DND-41 (cell line): ENCODE results near the gene SNRPF.

Source experiments
- ATAC-seq: fragments of 200-7000 bp; cut with Tn5 transposase; 3 replicates; pipeline ENCODE4 v1.9.1; 2021; ENCODE audit warnings: low read depth; ENCODE audit not compliant: insufficient read depth
- DNase-seq: peaks from one replicate; pipeline ENCODE4 v3.0.0-alpha.2; 2020
- H2AFZ ChIP-seq: 2 replicates; pipeline ENCODE4 v1.6.0; 2012; ENCODE audit warnings: low read depth, low read length
- H3K27ac ChIP-seq: 2 replicates; pipeline ENCODE4 v1.5.1; 2012; ENCODE audit warnings: low read length, inconsistent platforms
- H3K27me3 ChIP-seq: fragments of 200-600 bp; sonication (generic); 2 replicates; pipeline ENCODE4 v1.6.0; 2012; ENCODE audit warnings: low read length, mild to moderate bottlenecking, inconsistent platforms; ENCODE audit not compliant: insufficient read depth, poor library complexity
- H3K36me3 ChIP-seq: 2 replicates; pipeline ENCODE4 v1.5.1; 2012; ENCODE audit warnings: low read length, inconsistent platforms; ENCODE audit not compliant: insufficient read depth
- H3K4me1 ChIP-seq: 2 replicates; pipeline ENCODE4 v1.5.1; 2012; ENCODE audit warnings: mild to moderate bottlenecking, low read length; ENCODE audit not compliant: insufficient read depth
- H3K4me2 ChIP-seq: 2 replicates; pipeline ENCODE4 v1.6.0; 2012; ENCODE audit warnings: mild to moderate bottlenecking, moderate library complexity, low read length, inconsistent platforms; ENCODE audit not compliant: insufficient read depth
- H3K4me3 ChIP-seq, 2 experiments: fragments of 200-600 bp in 1 of 2; shearing (Covaris generic) in 1 of 2; 2 replicates each; pipeline ENCODE4 v1.5.1; 2012 to 2016; ENCODE audit warnings: inconsistent platforms in 2 of 2, low read length in 2 of 2, mild to moderate bottlenecking in 2 of 2, low read depth in 1 of 2, moderate library complexity in 1 of 2
- H3K79me2 ChIP-seq: 2 replicates; pipeline ENCODE4 v1.6.0; 2012; ENCODE audit warnings: low read length, inconsistent platforms; ENCODE audit not compliant: insufficient read depth
- H3K9ac ChIP-seq: 2 replicates; pipeline ENCODE4 v1.6.0; 2012; ENCODE audit warnings: low read depth, mild to moderate bottlenecking, inconsistent platforms, low read length, moderate library complexity
- H3K9me3 ChIP-seq: 2 replicates; pipeline ENCODE4 v1.5.1; 2012; ENCODE audit warnings: low read length, moderate library complexity, mild to moderate bottlenecking, inconsistent platforms; ENCODE audit not compliant: insufficient read depth, severe bottlenecking
- H4K20me1 ChIP-seq: 2 replicates; pipeline ENCODE4 v1.6.0; 2012; ENCODE audit warnings: low read length; ENCODE audit not compliant: insufficient read depth
- EZH2 ChIP-seq: IDR thresholded peaks from 3 replicates; pipeline ENCODE4 v1.6.1; 2012; ENCODE audit warnings: borderline replicate concordance, low read depth, mild to moderate bottlenecking, moderate library complexity, low read length, inconsistent platforms; ENCODE audit not compliant: severe bottlenecking
- TF ChIP-seq, protein P1 (sequence below): IDR thresholded peaks from 2 replicates; pipeline ENCODE4 v1.5.1; 2012; ENCODE audit warnings: borderline replicate concordance, low read length, moderate library complexity, mild to moderate bottlenecking; ENCODE audit not compliant: poor library complexity, severe bottlenecking; ENCODE audit errors: extremely low read depth

Gene SNRPF

DNA sequence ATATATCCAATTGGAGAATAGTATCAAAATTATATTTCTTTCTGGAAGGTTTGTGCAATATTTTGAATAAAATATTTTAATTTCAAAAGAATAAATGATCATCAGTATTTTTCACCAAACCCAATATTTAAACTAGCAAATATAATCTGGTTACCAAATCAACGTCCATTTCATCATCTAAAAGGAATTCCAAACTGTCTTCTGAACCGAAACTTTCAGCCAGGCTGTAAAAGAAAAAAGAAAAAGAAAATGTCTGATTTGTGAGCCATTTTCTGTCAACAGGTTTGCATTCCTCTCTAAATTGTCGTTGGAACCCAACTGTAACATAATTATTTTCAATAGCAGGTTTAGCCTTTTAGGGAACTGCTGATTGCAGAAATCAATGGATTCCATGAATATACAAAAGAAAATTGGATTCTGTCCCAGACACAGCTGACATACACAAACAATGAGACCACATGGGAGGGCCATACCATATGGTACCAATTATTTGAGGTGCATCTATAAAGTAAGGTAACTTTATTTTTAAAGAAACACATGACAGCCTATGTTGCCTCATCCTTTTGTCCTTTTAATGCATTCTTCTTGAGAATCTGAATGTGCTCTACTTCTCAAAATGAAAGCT, 22.7 kb downstream of the SNRPF start:
- Histone ChIP-seq H3K9ac (no peak overlapping the region), H3K27me3 (no peaks in the 10 kb centered on the region)

DNA sequence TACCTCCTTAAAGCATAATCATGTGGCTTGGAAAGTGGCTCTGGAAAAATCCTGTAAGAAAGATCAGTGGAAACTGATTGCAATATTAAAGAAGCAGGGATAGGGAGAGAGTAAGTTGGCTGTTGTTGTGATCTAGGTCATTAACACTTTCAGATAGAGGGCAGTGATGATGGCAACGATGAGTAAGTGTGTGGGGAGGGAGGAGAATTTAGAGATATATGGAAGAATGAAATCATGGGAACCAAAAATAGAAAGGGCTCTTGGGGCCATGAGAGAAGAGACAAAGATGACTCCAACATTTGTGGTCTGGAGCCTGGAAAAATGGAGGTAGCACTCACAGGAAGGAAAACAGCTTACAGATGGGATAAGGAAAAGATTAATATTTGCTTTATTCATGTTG, 23.3 kb downstream of the SNRPF start:
- H2AFZ ChIP-seq, result no peak overlapping the region
- no peaks in the 10 kb centered on the region for H3K27me3 ChIP-seq
- H3K4me2 ChIP-seq, result no peak overlapping the region
- TF ChIP-seq, protein P1, sequence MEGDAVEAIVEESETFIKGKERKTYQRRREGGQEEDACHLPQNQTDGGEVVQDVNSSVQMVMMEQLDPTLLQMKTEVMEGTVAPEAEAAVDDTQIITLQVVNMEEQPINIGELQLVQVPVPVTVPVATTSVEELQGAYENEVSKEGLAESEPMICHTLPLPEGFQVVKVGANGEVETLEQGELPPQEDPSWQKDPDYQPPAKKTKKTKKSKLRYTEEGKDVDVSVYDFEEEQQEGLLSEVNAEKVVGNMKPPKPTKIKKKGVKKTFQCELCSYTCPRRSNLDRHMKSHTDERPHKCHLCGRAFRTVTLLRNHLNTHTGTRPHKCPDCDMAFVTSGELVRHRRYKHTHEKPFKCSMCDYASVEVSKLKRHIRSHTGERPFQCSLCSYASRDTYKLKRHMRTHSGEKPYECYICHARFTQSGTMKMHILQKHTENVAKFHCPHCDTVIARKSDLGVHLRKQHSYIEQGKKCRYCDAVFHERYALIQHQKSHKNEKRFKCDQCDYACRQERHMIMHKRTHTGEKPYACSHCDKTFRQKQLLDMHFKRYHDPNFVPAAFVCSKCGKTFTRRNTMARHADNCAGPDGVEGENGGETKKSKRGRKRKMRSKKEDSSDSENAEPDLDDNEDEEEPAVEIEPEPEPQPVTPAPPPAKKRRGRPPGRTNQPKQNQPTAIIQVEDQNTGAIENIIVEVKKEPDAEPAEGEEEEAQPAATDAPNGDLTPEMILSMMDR, result no peak
- TF ChIP-seq EZH2, result no peak
- no peaks in the 10 kb centered on the region for H3K4me1 ChIP-seq
- ATAC-seq (no peak), DNase-seq (no peak)
- H3K79me2 ChIP-seq, result no peaks in the 10 kb centered on the region
- H3K36me3 ChIP-seq, result no peaks in the 10 kb centered on the region
- H3K9ac ChIP-seq, result no peak overlapping the region
- no peak overlapping the region for H3K27ac ChIP-seq
- no peaks in the 10 kb centered on the region for H4K20me1 ChIP-seq
- peaks cover 4% of the 10 kb centered on the region for H3K9me3 ChIP-seq
- no peak overlapping the region for H3K4me3 ChIP-seq

More for the DNA sequence above, 22.7 kb downstream of the SNRPF start:
- ATAC-seq (no peak), DNase-seq (no peak)
- Histone ChIP-seq H3K4me2 (no peak overlapping the region), H2AFZ (no peak overlapping the region), H4K20me1 (no peaks in the 10 kb centered on the region), H3K79me2 (no peaks in the 10 kb centered on the region), H3K27ac (no peak overlapping the region), H3K4me1 (no peaks in the 10 kb centered on the region), H3K4me3 (no peak overlapping the region), H3K9me3 (peaks cover 4% of the 10 kb centered on the region), H3K36me3 (no peaks in the 10 kb centered on the region)
- TF ChIP-seq, protein P1, result no peak
- no peak for TF ChIP-seq EZH2

DNA sequence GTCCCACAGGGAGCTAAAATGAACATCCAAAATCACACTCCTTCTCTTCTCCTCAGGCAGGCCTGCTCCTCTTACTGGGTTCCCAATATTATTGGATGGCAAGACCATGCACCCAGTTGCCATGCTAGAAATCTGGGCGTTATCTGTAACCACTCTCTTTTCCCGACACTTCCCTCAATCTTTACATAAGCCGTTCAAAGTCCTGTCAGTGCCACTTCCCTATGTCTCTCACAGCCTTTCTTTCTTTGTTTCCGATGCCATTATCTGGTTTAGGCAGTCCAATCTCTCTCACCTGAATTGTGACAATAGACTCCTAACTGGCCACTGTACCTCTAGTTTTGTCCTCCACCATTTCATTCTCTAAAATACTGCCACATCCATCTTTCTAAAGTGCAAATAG, 24.1 kb downstream of the SNRPF start:
- Histone ChIP-seq H2AFZ (no peak overlapping the region), H3K36me3 (no peaks in the 10 kb centered on the region), H3K9ac (no peak overlapping the region), H4K20me1 (no peaks in the 10 kb centered on the region), H3K79me2 (no peaks in the 10 kb centered on the region), H3K9me3 (peaks cover 4% of the 10 kb centered on the region), H3K27ac (no peak overlapping the region), H3K27me3 (no peaks in the 10 kb centered on the region), H3K4me3 (no peak overlapping the region), H3K4me1 (no peaks in the 10 kb centered on the region), H3K4me2 (no peak overlapping the region)
- no peak for TF ChIP-seq EZH2
- no peak for DNase-seq
- ATAC-seq, result no peak

DNA sequence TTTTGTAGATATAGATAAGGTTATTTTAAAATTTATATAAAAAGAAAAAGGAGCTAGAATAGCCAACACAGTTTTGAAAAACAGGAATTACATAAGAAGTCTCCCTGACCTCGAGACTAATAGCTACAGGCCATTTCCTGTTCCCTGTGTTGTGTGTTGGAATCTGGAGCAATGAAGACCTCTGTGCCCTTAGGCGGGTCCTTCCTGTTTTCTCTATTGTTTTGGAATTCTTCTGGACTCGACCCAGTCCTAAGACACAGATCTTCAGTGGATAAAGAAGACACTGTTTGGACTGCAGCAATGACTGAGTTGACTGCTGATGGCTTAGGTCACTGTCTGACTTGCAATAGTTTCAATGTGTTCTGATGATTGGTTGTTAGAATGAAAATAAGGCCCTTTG, 26.2 kb downstream of the SNRPF start:
- no peak overlapping the region for H3K4me2 ChIP-seq
- no peak for TF ChIP-seq EZH2
- TF ChIP-seq, protein P1, result no peak
- H3K4me3 ChIP-seq, result no peak overlapping the region
- DNase-seq, result no peak
- no peak overlapping the region for H2AFZ ChIP-seq
- H3K4me1 ChIP-seq, result no peaks in the 10 kb centered on the region
- H3K27me3 ChIP-seq, result no peaks in the 10 kb centered on the region
- H3K79me2 ChIP-seq, result no peaks in the 10 kb centered on the region
- no peak for ATAC-seq
- no peaks in the 10 kb centered on the region for H4K20me1 ChIP-seq
- no peaks in the 10 kb centered on the region for H3K36me3 ChIP-seq
- H3K27ac ChIP-seq, result no peak overlapping the region
- H3K9ac ChIP-seq, result no peak overlapping the region
- peaks cover 4% of the 10 kb centered on the region for H3K9me3 ChIP-seq
